IPS-20b (cell line): Measurements from ENCODE around the gene ZNRF3.

Source experiments
- H3K27ac ChIP-seq: one replicate; pipeline ENCODE4 v1.5.1; 2013; ENCODE audit warnings: low read length
- H3K27me3 ChIP-seq: 2 replicates; pipeline ENCODE4 v1.6.1; 2013; ENCODE audit warnings: mild to moderate bottlenecking, low read length, inconsistent platforms; ENCODE audit not compliant: insufficient read depth
- H3K36me3 ChIP-seq: 2 replicates; pipeline ENCODE4 v1.6.1; 2013; ENCODE audit warnings: low read depth, mild to moderate bottlenecking, inconsistent platforms, low read length, moderate library complexity; ENCODE audit not compliant: insufficient read depth
- H3K4me1 ChIP-seq: 2 replicates; pipeline ENCODE4 v1.6.1; 2013; ENCODE audit warnings: mild to moderate bottlenecking, control low read depth, inconsistent platforms, low read length, moderate library complexity; ENCODE audit not compliant: insufficient read depth
- H3K4me3 ChIP-seq: 2 replicates; pipeline ENCODE4 v1.5.1; 2013; ENCODE audit warnings: mild to moderate bottlenecking, low read length, inconsistent platforms
- H3K9ac ChIP-seq: 2 replicates; pipeline ENCODE4 v1.6.1; 2013; ENCODE audit warnings: low read depth, mild to moderate bottlenecking, inconsistent platforms, low read length, moderate library complexity
- H3K9me3 ChIP-seq: 2 replicates; pipeline ENCODE4 v1.6.1; 2013; ENCODE audit warnings: mild to moderate bottlenecking, low read depth, low read length, inconsistent platforms; ENCODE audit not compliant: insufficient read depth

The ZNRF3 gene

GRCh38 chr22:29006346-29006745 is 123.0 kb downstream of the ZNRF3 start:
- H3K36me3 ChIP-seq, result no peaks in the 10 kb centered on the region
- no peaks in the 10 kb centered on the region for H3K9me3 ChIP-seq
- H3K4me3 ChIP-seq, result no peak overlapping the region
- peaks cover 42% of the 10 kb centered on the region for H3K4me1 ChIP-seq
- no peaks in the 10 kb centered on the region for H3K27me3 ChIP-seq
- H3K9ac ChIP-seq, result no peak overlapping the region
- H3K27ac ChIP-seq, result no peak overlapping the region

- Histone ChIP-seq H3K4me3 (no peak overlapping the region), H3K27me3 (no peaks in the 10 kb centered on the region), H3K9ac (no peak overlapping the region), H3K27ac (no peak overlapping the region), H3K9me3 (no peaks in the 10 kb centered on the region), H3K36me3 (no peaks in the 10 kb centered on the region), H3K4me1 (peaks cover 39% of the 10 kb centered on the region)
Observed at GRCh38 chr22:29009148-29009547, 125.8 kb downstream of the ZNRF3 start.

DNA sequence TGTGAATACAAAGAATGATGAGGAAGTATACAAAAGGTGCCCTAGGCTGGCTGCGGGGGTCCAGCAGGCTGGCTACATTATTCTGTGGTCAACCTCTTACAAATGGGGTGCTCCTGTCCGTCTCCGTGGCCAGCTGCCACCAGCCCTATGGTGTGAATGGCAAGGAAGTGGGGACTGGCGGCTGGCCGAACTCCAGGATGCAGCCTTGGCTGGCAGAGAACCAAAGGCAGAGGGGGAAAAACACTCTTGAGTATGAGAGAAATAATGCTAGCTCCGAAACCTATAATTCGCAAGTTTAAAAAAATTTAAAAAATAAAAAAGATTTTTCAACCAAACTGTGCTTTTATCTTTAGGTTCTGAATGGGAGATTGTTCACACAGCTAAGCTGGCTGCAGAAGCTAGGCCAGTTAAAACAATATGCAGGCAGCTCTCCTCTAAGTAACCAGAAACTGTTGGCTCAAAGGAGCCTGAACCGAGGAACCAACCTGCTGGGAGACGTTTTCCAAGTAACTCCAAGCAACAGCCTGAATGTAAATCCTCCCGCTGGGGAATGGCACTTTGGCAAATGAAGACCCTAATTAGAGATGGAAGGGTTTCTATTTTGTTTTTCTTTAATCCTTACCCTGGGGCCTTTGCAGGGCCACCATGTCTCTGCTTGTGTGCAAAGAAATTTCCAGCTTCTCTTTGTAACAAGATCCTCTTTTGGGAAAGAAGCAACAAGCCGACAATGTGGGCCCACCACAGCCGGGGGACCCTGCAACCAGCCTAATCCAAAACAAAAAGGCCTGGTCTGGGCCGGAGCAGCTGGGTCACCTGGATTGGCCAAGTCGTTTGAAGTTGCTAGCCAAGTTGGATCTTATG is 128.1 kb downstream of the ZNRF3 start:
- Histone ChIP-seq H3K4me3 (no peak overlapping the region), H3K27me3 (no peaks in the 10 kb centered on the region), H3K36me3 (no peaks in the 10 kb centered on the region), H3K9me3 (no peaks in the 10 kb centered on the region), H3K27ac (peak overlapping the region; percentile 11), H3K4me1 (peaks cover 38% of the 10 kb centered on the region), H3K9ac (no peak overlapping the region)

- Histone ChIP-seq H3K9me3 (no peaks in the 10 kb centered on the region), H3K9ac (no peak overlapping the region), H3K27ac (no peak overlapping the region), H3K27me3 (no peaks in the 10 kb centered on the region), H3K4me1 (peaks cover 34% of the 10 kb centered on the region), H3K36me3 (no peaks in the 10 kb centered on the region), H3K4me3 (no peak overlapping the region)
Observed at GRCh38 chr22:29012101-29012433, 128.7 kb downstream of the ZNRF3 start.

DNA sequence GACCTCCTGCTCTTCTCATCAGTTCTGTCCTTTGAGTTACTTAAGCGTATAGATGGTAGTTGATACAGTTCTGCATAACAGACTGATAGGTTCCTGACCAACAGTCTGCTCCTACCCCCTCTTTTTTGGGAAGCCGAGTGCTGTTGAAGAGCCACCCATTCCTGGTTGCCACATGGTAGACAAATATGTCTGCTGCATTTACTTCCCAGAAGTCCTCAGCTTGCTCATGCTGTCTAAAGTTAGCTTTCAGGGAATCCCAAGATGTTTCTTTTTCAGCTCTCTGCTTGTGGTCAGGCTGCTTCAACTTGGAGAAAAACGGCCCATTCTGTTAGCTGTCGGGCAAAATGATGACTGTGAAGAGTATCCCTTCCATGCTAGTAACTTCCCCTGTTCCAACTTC is 129.6 kb downstream of the ZNRF3 start:
- Histone ChIP-seq H3K4me1 (peaks cover 34% of the 10 kb centered on the region), H3K36me3 (no peaks in the 10 kb centered on the region)

DNA sequence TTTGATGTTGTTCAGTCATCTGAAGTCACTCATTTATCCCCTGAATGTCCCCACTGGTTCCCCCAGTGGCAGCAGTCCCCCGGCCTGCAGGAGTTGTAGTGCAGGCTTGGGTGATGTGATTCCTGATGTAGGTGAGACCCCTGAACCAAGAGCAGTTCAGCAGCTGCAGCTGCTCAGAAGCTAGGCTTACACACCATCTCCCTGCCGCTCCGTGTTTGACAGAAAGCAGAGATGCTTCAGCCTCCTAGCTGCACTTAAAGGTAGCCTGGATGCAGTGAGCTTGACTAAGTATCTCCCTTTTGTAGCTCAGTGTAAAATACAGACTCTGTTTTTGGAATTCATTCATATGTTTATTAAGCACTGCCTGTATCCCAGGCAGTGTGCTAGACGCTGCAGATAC is 130.9 kb downstream of the ZNRF3 start:
- peaks cover 23% of the 10 kb centered on the region; the same call in 1 of the 2 replicates for H3K4me1 ChIP-seq
- H3K9me3 ChIP-seq, result no peaks in the 10 kb centered on the region
- H3K9ac ChIP-seq, result no peak overlapping the region
- H3K27me3 ChIP-seq, result no peaks in the 10 kb centered on the region
- no peaks in the 10 kb centered on the region for H3K36me3 ChIP-seq
- H3K4me3 ChIP-seq, result no peak overlapping the region
- no peak overlapping the region for H3K27ac ChIP-seq

More for the DNA sequence above, 129.6 kb downstream of the ZNRF3 start:
- no peak overlapping the region for H3K27ac ChIP-seq
- H3K9me3 ChIP-seq, result no peaks in the 10 kb centered on the region
- H3K27me3 ChIP-seq, result no peaks in the 10 kb centered on the region
- H3K9ac ChIP-seq, result no peak overlapping the region
- no peak overlapping the region for H3K4me3 ChIP-seq

- Histone ChIP-seq H3K9ac (no peak overlapping the region), H3K4me3 (no peak overlapping the region), H3K36me3 (no peaks in the 10 kb centered on the region), H3K27me3 (no peaks in the 10 kb centered on the region), H3K4me1 (peaks cover 23% of the 10 kb centered on the region; the same call in 1 of the 2 replicates), H3K27ac (no peak overlapping the region), H3K9me3 (no peaks in the 10 kb centered on the region)
Observed at GRCh38 chr22:29014773-29015172, 131.4 kb downstream of the ZNRF3 start.

DNA sequence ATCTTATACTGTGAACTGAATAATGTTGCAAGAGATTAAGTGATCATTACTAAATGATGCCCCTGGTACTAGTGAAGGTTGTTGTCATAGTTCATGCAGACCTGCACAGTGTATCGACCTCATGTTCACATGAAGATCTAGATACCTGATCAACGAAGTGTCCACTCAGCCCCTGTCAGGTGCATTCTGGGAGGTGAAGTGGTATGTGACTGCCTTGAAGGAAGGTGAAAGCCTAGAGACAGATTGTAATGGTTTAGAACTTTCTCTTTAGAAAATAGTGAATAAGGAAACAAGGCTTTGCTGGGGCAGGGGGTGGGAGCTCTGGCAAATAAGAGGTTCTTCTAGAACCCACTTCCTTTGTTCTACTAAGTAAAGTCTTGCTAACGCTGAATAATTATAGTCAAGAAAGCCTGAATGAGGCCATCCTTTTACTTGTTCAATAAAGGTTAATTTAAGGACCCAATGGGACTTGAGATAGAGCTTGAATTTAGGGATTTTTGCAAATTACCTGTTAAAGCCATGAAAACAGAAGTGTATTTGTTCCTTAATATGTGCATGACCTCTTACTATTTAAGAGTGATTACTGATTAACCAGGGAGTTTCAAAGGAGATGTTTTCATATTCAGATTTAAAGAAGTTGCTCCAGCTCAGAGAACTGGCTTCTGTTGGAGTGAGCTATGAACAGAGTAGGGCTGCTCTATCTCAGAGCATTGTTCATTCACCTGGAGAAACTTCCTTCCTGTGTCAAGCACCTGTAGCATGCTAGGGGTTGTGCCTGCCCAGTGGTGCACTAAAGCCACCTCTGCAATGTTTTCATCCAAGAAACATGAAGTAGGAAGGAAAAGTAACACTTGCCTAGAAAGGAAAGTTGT is 132.9 kb downstream of the ZNRF3 start:
- Histone ChIP-seq H3K27ac (no peak overlapping the region), H3K9me3 (no peaks in the 10 kb centered on the region)

GRCh38 chr22:29018293-29019189 is 135.2 kb downstream of the ZNRF3 start:
- Histone ChIP-seq H3K4me3 (no peak overlapping the region), H3K9ac (no peak overlapping the region), H3K4me1 (peaks cover 17% of the 10 kb centered on the region), H3K36me3 (no peaks in the 10 kb centered on the region), H3K27ac (no peak overlapping the region), H3K9me3 (no peaks in the 10 kb centered on the region), H3K27me3 (no peaks in the 10 kb centered on the region)

More for the DNA sequence above, 132.9 kb downstream of the ZNRF3 start:
- H3K9ac ChIP-seq, result no peak overlapping the region
- H3K36me3 ChIP-seq, result no peaks in the 10 kb centered on the region
- H3K27me3 ChIP-seq, result no peaks in the 10 kb centered on the region
- H3K4me3 ChIP-seq, result no peak overlapping the region
- H3K4me1 ChIP-seq, result peaks cover 18% of the 10 kb centered on the region; the same call in 1 of the 2 replicates

GRCh38 chr22:29022101-29022817 is 138.9 kb downstream of the ZNRF3 start:
- Histone ChIP-seq H3K9me3 (no peaks in the 10 kb centered on the region), H3K4me3 (no peak overlapping the region), H3K4me1 (peaks cover 9% of the 10 kb centered on the region; the same call in 1 of the 2 replicates), H3K27me3 (no peaks in the 10 kb centered on the region), H3K36me3 (peaks cover 5% of the 10 kb centered on the region; the same call in 1 of the 2 replicates), H3K9ac (no peak overlapping the region), H3K27ac (no peak overlapping the region)
